ENCODE data around the gene CARMIL1. TPM values are rescaled to one million over a fixed set of nuclear protein-coding genes. Genes with fewer than 3 reads are reported as not detected.
"Not testable (repeated sequence)": the region's sequence is repeated elsewhere in the genome, so short reads cannot be mapped to it uniquely, and the experiment has no call there.

Gene CARMIL1
- total RNA-seq, 1 donor from 2014 or later = 3.4 TPM

- Mint-ChIP-seq H3K4me3 (no peak overlapping the region), H3K9me3 (no peaks in the 10 kb centered on the region), H3K4me1 (peaks cover 5% of the 10 kb centered on the region), H3K27ac (no peak overlapping the region), H3K27me3 (no peaks in the 10 kb centered on the region), H3K36me3 (ENCODE audit: low read depth) (peaks cover 6% of the 10 kb centered on the region)
- DNase-seq = no peak
- TF ChIP-seq, protein P1, sequence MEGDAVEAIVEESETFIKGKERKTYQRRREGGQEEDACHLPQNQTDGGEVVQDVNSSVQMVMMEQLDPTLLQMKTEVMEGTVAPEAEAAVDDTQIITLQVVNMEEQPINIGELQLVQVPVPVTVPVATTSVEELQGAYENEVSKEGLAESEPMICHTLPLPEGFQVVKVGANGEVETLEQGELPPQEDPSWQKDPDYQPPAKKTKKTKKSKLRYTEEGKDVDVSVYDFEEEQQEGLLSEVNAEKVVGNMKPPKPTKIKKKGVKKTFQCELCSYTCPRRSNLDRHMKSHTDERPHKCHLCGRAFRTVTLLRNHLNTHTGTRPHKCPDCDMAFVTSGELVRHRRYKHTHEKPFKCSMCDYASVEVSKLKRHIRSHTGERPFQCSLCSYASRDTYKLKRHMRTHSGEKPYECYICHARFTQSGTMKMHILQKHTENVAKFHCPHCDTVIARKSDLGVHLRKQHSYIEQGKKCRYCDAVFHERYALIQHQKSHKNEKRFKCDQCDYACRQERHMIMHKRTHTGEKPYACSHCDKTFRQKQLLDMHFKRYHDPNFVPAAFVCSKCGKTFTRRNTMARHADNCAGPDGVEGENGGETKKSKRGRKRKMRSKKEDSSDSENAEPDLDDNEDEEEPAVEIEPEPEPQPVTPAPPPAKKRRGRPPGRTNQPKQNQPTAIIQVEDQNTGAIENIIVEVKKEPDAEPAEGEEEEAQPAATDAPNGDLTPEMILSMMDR (IDR thresholded peaks at IDR 0.05) = no peak
- CTCF ChIA-PET = no interaction called here
- no peak for ATAC-seq (ENCODE audit: low read depth)
- POLR2A ChIA-PET = no interaction called here
- intact Hi-C loops (cut with micrococcal nuclease) = no loop called here
Measured at GRCh38 chr6:25583906-25584305, 304.7 kb downstream of the CARMIL1 start.

DNA sequence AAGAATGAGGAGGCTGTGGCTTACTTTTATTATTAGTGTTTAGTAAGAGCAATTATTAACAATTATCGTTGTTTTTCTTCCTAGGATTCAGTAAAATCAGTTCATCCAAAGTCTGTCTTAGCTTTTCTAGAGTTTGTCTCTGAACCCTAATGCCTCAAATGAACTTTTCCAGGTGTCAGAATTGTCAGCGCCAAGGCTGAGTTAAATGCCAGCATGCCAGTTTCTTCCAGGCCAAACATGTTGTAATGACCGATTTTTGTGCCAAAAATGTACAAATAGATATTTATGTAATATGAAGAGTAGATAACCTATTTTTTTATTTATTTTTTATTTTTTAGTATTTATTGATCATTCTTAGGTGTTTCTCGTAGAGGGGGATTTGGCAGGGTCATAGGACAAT lies 306.1 kb downstream of the CARMIL1 start:
- ATAC-seq (ENCODE audit: low read depth) (no peak), DNase-seq (no peak)
- POLR2A ChIA-PET = no interaction called here
- H3K4me1 Mint-ChIP-seq = peaks cover 2% of the 10 kb centered on the region
- CTCF ChIA-PET = no interaction called here
- H3K27ac Mint-ChIP-seq = no peak overlapping the region
- H3K4me3 Mint-ChIP-seq = no peak overlapping the region
- no peaks in the 10 kb centered on the region for H3K9me3 Mint-ChIP-seq
- TF ChIP-seq, protein P1 (IDR thresholded peaks at IDR 0.05) = no peak
- intact Hi-C loops (cut with micrococcal nuclease) = no loop called here
- H3K27me3 Mint-ChIP-seq = no peaks in the 10 kb centered on the region
- H3K36me3 Mint-ChIP-seq (ENCODE audit: low read depth) = peaks cover 6% of the 10 kb centered on the region

DNA sequence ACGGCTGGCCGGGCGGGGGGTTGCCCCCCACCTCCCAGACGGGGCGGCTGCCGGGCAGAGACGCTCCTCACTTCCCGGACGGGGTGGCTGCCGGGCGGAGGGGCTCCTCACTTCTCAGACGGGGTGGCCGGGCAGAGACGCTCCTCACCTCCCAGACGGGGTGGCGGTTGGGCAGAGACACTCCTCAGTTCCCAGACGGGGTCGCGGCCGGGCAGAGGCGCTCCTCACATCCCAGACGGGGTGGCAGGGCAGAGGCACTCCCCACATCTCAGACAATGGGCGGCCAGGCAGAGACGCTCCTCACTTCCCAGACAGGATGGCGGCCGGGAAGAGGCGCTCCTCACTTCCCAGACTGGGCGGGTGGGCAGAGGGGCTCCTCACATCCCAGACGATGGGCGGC lies 306.9 kb downstream of the CARMIL1 start:
- POLR2A ChIA-PET; H3K9me3 Mint-ChIP-seq; CTCF ChIA-PET; ATAC-seq (ENCODE audit: low read depth); H3K4me3 Mint-ChIP-seq; DNase-seq; H3K27ac Mint-ChIP-seq; H3K4me1 Mint-ChIP-seq; H3K27me3 Mint-ChIP-seq; intact Hi-C loops (cut with micrococcal nuclease); H3K36me3 Mint-ChIP-seq (ENCODE audit: low read depth): not testable (repeated sequence)

GRCh38 chr6:25586927-25587326 lies 307.8 kb downstream of the CARMIL1 start:
- Mint-ChIP-seq H3K27ac (no peak overlapping the region), H3K36me3 (ENCODE audit: low read depth) (peaks cover 4% of the 10 kb centered on the region), H3K27me3 (no peaks in the 10 kb centered on the region), H3K4me3 (no peak overlapping the region), H3K4me1 (no peaks in the 10 kb centered on the region), H3K9me3 (no peaks in the 10 kb centered on the region)
- intact Hi-C loops (cut with micrococcal nuclease) = no loop called here
- TF ChIP-seq, protein P1 (IDR thresholded peaks at IDR 0.05) = no peak
- ATAC-seq (ENCODE audit: low read depth) = no peak
- CTCF ChIA-PET = no interaction called here
- POLR2A ChIA-PET = no interaction called here
- no peak for DNase-seq

DNA sequence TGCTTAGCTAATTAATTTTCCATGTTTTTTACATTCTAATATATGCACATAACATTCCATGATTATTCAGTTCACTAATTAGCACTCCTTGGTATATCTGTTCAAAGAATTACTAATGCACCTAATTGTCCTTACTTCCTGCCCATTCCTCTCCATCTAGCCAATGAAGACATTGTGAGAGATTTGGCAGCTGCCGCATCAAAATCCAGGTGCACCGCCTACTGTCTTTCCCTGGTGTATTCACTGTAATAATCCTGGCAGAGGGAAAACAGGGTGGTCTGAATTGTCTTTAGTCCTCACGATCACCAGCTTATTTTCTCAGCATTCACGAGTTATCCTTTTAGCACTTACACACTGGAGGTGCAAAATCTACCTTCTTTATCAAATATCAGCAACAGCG lies 311.8 kb downstream of the CARMIL1 start:
- H3K9me3 Mint-ChIP-seq = no peaks in the 10 kb centered on the region
- TF ChIP-seq, protein P1 (IDR thresholded peaks at IDR 0.05) = no peak
- DNase-seq (no peak), ATAC-seq (ENCODE audit: low read depth) (no peak)
- CTCF ChIA-PET = no interaction called here
- no peaks in the 10 kb centered on the region for H3K4me1 Mint-ChIP-seq
- no peaks in the 10 kb centered on the region for H3K27me3 Mint-ChIP-seq
- POLR2A ChIA-PET = no interaction called here
- H3K27ac Mint-ChIP-seq = no peak overlapping the region
- H3K4me3 Mint-ChIP-seq = no peak overlapping the region
- H3K36me3 Mint-ChIP-seq (ENCODE audit: low read depth) = peaks cover 4% of the 10 kb centered on the region
- intact Hi-C loops (cut with micrococcal nuclease) = no loop called here
